ENCODE data around the gene UACA.
A peak's percentile ranks its signal among the peaks of the same experiment; 100 is the strongest.
"Not testable (repeated sequence)": the region's sequence is repeated elsewhere in the genome, so short reads cannot be mapped to it uniquely, and the experiment has no call there.

The UACA gene

GRCh38 chr15:70753101-70753829 is 10.1 kb downstream of the UACA start:
- DNase-seq = no peak

DNA sequence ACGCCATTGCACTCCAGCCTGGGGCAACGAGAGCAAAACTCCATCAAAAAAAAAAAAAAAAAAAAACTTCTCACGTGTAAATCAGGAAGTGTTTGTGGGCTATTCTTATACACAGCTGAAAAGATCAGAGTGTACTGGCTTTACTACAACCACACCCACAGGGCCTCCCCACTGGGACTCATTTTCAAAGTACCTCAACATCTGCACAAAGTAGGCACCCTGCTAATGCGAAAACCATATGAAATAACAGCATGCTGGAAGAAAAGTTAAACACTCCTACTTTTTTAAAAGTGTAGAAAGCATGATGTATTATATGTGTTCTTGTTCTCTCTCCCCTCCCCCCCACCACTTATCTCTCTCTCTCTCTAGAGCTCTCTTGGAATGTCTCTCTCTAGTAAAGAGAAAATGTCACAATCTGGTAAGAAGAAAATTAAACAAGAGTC is 11.1 kb downstream of the UACA start:
- DNase-seq = no peak

GRCh38 chr15:70750203-70750869 is 13.0 kb downstream of the UACA start:
- DNase-seq = no peak

- no peak for DNase-seq
Observed at GRCh38 chr15:70748281-70748747, 15.0 kb downstream of the UACA start.

GRCh38 chr15:70746598-70746997 is 16.8 kb downstream of the UACA start:
- not testable (repeated sequence) for DNase-seq

DNA sequence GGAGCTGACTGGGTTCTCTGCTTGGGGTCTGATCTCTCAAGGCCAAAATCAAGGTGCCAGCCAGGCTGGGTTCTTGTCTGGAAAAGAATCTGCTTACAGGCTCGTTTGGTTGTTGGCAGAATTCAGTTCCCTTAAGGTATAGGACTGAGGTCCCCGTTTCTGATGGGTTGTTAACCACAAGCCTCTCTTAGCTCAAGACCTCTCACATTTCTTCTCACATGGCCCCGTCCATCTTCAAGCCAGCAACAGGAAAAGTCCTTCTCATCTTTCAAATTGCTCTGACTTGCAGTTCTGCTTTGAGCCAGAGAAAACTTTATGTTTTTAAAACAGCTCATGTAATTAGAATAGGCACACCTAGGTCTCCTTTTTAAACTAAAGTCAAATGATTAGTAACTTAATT is 20.4 kb downstream of the UACA start:
- DNase-seq = no peak

- peak; percentile 6 for DNase-seq
Observed at GRCh38 chr15:70741677-70742293, 21.6 kb downstream of the UACA start.

- DNase-seq = no peak
Observed at GRCh38 chr15:70741107-70741531, 22.2 kb downstream of the UACA start.

- not testable (repeated sequence) for DNase-seq
Observed at GRCh38 chr15:70735040-70735439, 28.3 kb downstream of the UACA start.

DNA sequence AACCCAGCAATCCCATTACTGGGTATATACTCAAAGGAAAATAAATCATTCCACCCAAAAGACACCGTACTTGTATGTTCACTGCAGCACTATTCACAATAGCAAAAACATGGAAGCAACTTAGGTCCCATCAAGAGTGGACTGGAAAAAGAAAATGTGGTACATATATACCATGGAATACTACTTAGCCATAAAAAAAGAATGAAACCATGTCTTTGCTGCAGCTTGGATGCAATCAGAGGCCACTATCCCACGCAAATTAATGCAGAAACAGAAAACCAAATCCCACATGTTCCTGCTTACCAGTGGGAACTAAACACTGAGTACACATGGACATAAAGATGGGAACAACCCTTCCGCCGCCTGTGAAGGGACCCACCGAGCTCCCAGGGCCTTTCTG is 34.2 kb downstream of the UACA start:
- DNase-seq = no peak

- DNase-seq = no peak
Observed at GRCh38 chr15:70726753-70727152, 36.6 kb downstream of the UACA start.

- DNase-seq = no peak
Observed at GRCh38 chr15:70723927-70724326, 39.4 kb downstream of the UACA start.

- no peak for DNase-seq
Observed at GRCh38 chr15:70723122-70723422, 40.3 kb downstream of the UACA start.

GRCh38 chr15:70722266-70723121 is 40.9 kb downstream of the UACA start:
- peak; percentile 9 for DNase-seq

GRCh38 chr15:70720228-70721016 is 42.9 kb downstream of the UACA start:
- no peak for DNase-seq

DNA sequence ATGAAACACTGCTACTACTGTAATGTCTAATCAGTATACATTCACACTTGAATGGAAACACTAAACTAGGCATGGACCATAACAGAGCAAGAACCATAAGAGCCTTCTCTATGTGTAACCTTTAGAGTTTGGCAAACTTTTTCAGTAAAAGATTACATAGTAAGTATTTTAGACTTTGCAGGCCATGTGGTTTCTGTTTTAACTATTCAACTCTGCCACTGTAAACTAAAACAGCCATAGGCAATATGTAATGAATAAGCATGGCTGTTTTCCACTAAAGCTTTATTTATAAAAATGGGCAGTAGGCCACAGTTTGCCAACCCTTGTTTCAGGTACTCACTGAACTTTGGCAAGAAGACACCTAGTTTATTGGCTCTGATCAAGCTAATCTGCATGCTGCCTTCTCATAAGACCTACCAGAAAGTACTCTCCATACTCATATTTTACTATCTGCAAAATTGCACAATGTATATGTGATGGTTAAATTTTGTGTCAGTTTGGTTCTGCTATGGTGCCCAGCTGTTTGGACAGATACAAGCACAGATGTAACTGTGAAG is 46.0 kb downstream of the UACA start:
- DNase-seq = no peak

DNA sequence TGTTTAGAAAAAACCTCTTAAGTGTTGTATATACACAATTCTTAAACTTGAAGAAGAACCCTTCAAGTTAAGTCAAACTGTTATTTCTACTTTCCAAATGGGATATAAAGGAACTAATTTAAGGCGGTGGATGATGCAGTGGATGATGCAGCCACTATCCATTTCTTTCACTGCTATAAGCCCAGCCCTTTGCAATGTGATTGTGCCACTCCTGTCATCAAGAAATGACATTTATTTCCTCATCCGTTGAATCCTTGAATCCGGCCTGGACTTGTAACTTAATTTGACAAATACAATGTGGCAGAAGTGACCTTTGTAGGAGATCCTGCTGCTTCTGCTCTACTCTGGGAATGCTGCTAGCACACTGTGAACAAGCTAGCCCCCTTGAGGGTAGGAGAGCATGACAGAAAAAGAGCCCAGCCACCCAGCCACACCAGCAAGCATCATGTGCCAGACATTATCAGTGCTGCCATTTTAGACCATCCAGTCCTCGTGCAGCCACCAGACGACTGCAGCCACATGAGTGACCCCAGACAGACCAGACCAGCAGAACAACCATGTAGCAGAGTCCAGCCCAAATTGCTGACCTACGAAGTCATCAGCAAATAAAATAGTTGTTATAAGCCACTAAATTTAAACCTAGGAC is 47.4 kb downstream of the UACA start:
- DNase-seq = no peak

- no peak for DNase-seq
Observed at GRCh38 chr15:70714565-70714964, 48.8 kb downstream of the UACA start.

DNA sequence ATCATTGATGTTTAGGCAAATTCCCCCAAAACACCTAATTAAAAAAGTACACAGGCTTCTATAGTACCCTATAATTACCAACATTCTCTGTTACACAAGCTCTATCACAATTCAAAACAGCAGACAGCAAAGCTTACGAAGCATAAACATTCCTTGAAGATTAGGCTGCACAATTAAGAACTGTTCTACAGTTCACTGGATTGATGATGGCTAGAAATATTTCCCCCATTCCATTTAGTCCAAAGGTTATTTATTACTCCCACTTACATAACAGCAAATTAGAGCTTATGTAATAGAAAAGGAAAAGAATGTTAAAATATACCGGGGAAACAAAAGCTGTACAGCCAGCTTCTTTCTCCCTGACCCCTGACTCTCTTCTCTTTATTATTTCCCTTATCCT is 49.3 kb downstream of the UACA start:
- DNase-seq = no peak

- no peak for DNase-seq
Observed at GRCh38 chr15:70712271-70712670, 51.1 kb downstream of the UACA start.

DNA sequence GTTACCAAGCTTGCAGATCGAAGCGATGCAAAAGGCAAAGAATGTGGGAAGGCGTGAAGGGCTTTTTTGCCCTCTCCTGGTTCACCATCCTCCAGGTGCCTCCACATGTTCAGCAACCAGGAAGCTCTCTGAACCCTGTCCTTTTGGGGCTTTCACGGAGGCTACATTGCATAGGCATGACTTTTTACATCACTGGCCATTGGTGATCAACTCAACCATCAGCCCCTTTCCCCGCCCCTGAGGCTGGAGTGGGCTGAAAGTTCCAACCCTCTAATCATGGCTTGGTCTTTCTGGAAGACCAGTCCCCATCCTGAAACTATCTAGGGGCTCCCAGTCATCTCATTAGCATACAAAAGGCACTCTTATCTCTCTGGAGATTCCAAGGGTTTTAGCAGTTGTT is 52.6 kb downstream of the UACA start:
- DNase-seq = no peak

DNA sequence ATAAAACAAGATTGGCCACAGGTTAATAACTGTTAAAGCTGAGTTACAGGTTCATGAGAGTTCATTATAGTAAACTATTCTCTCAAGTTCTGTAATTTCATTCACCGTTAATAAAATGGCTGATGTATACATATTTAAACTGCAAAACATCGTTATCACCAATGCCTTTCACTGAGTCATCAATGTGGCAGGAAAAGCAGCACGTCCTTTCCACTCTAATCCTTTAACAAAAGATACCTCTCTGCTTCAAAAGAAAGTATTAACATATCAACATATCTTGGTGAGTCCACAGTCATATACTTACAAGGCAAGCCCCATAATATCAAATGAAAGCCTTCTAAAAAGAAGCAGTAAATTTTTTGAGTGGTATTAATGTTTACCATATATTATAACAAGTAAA is 54.5 kb downstream of the UACA start:
- DNase-seq = no peak

Data from NCI-H748 treated with DMSO at 0.1 percent for 48 hours (cell line).